ENCODE results near the gene PRKCB.

DNA sequence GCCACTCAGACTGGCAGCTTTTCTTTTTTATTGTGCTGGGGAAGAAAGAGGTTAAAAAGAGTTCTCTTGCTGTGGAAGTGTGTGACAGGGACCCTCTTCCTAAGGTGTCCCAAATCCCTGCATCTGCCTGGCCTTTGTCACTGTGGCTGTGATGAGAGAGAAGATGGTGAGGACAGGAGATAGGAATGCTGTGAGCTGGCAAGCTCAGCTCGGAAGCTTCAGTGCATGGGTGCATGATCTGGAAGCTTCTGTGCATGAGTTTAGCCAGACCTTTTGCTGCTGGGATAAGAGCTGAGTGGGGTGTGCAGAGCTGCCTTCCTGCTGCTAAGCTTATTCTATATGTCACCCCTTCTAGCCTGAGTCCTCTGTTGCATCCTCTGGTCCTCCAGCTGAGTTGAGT is 317.0 kb downstream of the PRKCB start:
- TF ChIP-seq POLR2A (IDR thresholded peaks at IDR 0.05; ENCODE audit: low read depth, low read length), result no peak
- no peak for TF ChIP-seq TAF1 (IDR thresholded peaks at IDR 0.05; ENCODE audit: borderline replicate concordance, low read depth, low read length)
- TF ChIP-seq POLR2AphosphoS5 (IDR thresholded peaks at IDR 0.05; ENCODE audit: low read depth, low read length), result no peak
